ENCODE results near the gene ABCA7. TPM values are rescaled to one million over a fixed set of nuclear protein-coding genes. Genes with fewer than 3 reads are reported as not detected.
A peak's percentile ranks its signal among the peaks of the same experiment; 100 is the strongest.

ABCA7 gene
- total and polyA plus RNA-seq, 2 of the 13 experiments (the other 11 are each of a cell fraction or from before 2014, with no cell fraction given): 4.4 to 32.4 TPM

DNA sequence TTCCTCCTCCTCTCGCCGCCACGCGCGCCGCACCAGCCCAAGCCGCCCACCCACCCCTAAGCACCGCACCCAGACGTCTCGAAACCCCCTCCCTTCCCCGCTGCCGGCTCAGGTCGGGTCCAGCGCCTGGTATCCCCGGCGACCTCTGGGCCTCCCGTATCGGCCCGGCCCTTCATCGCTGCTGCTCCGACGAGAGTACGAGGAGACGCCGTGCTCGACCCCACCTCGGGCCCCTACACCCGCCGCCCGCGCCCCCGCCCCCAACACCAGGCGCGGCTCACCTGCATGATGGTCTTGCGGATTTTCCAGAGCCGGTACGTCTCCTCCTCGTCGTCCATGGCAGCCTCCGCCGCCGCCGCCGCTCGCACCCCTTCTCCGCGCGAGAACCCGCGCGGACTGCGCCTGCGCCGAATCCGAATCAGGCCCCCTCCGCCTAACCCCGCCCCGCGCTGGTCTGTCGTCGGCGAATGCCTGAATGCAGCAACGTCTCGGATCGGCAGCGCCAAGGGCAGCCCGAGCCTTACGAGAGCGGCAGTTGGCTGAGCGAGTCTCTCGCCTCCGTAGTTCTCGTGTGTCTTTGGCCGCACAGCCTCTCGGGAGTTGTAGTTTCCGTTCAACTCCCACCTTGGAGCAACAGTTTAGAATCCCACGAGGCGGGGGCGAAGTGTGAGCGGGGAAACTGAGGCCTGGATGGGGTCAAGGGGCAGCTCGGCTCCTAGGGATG is 55.2 kb downstream of the ABCA7 start, which contains the start of gene POLR2E (continued):
- TF ChIP-seq, protein P1, sequence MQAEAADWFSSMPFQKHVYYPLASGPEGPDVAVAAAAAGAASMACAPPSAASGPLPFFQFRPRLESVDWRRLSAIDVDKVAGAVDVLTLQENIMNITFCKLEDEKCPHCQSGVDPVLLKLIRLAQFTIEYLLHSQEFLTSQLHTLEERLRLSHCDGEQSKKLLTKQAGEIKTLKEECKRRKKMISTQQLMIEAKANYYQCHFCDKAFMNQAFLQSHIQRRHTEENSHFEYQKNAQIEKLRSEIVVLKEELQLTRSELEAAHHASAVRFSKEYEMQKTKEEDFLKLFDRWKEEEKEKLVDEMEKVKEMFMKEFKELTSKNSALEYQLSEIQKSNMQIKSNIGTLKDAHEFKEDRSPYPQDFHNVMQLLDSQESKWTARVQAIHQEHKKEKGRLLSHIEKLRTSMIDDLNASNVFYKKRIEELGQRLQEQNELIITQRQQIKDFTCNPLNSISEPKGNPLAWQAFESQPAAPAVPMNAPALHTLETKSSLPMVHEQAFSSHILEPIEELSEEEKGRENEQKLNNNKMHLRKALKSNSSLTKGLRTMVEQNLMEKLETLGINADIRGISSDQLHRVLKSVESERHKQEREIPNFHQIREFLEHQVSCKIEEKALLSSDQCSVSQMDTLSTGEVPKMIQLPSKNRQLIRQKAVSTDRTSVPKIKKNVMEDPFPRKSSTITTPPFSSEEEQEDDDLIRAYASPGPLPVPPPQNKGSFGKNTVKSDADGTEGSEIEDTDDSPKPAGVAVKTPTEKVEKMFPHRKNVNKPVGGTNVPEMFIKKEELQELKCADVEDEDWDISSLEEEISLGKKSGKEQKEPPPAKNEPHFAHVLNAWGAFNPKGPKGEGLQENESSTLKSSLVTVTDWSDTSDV (CRISPR knock-in tag; IDR thresholded peaks at IDR 0.05): no peak; the same call in 1 of the 2 replicates
- TF ChIP-seq, protein P2, sequence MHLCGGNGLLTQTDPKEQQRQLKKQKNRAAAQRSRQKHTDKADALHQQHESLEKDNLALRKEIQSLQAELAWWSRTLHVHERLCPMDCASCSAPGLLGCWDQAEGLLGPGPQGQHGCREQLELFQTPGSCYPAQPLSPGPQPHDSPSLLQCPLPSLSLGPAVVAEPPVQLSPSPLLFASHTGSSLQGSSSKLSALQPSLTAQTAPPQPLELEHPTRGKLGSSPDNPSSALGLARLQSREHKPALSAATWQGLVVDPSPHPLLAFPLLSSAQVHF (CRISPR knock-in tag; IDR thresholded peaks at IDR 0.05): no peak
- TF ChIP-seq, protein P3, sequence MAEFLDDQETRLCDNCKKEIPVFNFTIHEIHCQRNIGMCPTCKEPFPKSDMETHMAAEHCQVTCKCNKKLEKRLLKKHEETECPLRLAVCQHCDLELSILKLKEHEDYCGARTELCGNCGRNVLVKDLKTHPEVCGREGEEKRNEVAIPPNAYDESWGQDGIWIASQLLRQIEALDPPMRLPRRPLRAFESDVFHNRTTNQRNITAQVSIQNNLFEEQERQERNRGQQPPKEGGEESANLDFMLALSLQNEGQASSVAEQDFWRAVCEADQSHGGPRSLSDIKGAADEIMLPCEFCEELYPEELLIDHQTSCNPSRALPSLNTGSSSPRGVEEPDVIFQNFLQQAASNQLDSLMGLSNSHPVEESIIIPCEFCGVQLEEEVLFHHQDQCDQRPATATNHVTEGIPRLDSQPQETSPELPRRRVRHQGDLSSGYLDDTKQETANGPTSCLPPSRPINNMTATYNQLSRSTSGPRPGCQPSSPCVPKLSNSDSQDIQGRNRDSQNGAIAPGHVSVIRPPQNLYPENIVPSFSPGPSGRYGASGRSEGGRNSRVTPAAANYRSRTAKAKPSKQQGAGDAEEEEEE (CRISPR knock-in tag; IDR thresholded peaks at IDR 0.05; ENCODE audit: borderline replicate concordance): no peak
- TF ChIP-seq CHD4 (IDR thresholded peaks at IDR 0.05; ENCODE audit: borderline replicate concordance, low read length): no peak
- no peak for TF ChIP-seq ZNF354B (CRISPR knock-in tag; IDR thresholded peaks at IDR 0.05)
- TF ChIP-seq, protein P4, sequence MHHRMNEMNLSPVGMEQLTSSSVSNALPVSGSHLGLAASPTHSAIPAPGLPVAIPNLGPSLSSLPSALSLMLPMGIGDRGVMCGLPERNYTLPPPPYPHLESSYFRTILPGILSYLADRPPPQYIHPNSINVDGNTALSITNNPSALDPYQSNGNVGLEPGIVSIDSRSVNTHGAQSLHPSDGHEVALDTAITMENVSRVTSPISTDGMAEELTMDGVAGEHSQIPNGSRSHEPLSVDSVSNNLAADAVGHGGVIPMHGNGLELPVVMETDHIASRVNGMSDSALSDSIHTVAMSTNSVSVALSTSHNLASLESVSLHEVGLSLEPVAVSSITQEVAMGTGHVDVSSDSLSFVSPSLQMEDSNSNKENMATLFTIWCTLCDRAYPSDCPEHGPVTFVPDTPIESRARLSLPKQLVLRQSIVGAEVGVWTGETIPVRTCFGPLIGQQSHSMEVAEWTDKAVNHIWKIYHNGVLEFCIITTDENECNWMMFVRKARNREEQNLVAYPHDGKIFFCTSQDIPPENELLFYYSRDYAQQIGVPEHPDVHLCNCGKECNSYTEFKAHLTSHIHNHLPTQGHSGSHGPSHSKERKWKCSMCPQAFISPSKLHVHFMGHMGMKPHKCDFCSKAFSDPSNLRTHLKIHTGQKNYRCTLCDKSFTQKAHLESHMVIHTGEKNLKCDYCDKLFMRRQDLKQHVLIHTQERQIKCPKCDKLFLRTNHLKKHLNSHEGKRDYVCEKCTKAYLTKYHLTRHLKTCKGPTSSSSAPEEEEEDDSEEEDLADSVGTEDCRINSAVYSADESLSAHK (CRISPR knock-in tag; IDR thresholded peaks at IDR 0.05; ENCODE audit: borderline replicate concordance): no peak
- no peak for TF ChIP-seq RFX1 (IDR thresholded peaks at IDR 0.05)
- no peak for TF ChIP-seq ZNF781 (CRISPR knock-in tag; IDR thresholded peaks at IDR 0.05; ENCODE audit: borderline replicate concordance, not compliant biosample characterization)
- TF ChIP-seq, protein P5, sequence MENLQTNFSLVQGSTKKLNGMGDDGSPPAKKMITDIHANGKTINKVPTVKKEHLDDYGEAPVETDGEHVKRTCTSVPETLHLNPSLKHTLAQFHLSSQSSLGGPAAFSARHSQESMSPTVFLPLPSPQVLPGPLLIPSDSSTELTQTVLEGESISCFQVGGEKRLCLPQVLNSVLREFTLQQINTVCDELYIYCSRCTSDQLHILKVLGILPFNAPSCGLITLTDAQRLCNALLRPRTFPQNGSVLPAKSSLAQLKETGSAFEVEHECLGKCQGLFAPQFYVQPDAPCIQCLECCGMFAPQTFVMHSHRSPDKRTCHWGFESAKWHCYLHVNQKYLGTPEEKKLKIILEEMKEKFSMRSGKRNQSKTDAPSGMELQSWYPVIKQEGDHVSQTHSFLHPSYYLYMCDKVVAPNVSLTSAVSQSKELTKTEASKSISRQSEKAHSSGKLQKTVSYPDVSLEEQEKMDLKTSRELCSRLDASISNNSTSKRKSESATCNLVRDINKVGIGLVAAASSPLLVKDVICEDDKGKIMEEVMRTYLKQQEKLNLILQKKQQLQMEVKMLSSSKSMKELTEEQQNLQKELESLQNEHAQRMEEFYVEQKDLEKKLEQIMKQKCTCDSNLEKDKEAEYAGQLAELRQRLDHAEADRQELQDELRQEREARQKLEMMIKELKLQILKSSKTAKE (CRISPR knock-in tag; IDR thresholded peaks at IDR 0.05; ENCODE audit: borderline replicate concordance): no peak
- TF ChIP-seq ZNF709 (CRISPR knock-in tag; IDR thresholded peaks at IDR 0.05): no peak
- peak; percentile 88; the same call in 1 of the 2 replicates for TF ChIP-seq TAF1 (CRISPR knock-in tag; IDR thresholded peaks at IDR 0.05)
- no peak for TF ChIP-seq ZNF616 (CRISPR knock-in tag; IDR thresholded peaks at IDR 0.05; ENCODE audit: low read depth)
- no peak for TF ChIP-seq SCMH1 (CRISPR knock-in tag; IDR thresholded peaks at IDR 0.05; ENCODE audit: borderline replicate concordance)
- TF ChIP-seq KDM5A (IDR thresholded peaks at IDR 0.05; ENCODE audit: borderline replicate concordance, low read length): peak; percentile 96
- TF ChIP-seq, protein P6, sequence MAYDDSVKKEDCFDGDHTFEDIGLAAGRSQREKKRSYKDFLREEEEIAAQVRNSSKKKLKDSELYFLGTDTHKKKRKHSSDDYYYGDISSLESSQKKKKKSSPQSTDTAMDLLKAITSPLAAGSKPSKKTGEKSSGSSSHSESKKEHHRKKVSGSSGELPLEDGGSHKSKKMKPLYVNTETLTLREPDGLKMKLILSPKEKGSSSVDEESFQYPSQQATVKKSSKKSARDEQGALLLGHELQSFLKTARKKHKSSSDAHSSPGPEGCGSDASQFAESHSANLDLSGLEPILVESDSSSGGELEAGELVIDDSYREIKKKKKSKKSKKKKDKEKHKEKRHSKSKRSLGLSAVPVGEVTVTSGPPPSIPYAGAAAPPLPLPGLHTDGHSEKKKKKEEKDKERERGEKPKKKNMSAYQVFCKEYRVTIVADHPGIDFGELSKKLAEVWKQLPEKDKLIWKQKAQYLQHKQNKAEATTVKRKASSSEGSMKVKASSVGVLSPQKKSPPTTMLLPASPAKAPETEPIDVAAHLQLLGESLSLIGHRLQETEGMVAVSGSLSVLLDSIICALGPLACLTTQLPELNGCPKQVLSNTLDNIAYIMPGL (CRISPR knock-in tag; IDR thresholded peaks at IDR 0.05; ENCODE audit: borderline replicate concordance in 1 of 2, low read depth in 1 of 2): peak; percentile 59 to 72; a peak in 3 of 4 replicates

Data from HepG2 (cell line).